HG02840 (cell line): ENCODE results near the gene KCNN4.

ENCODE experiments used
- ATAC-seq: cut with Tn5 transposase; IDR thresholded peaks from one replicate; pipeline ENCODE4 v1.9.1; 2021; ENCODE audit warnings: mild to moderate bottlenecking, moderate library complexity, moderate number of reproducible peaks; ENCODE audit not compliant: unreplicated experiment, low FRiP score

Gene KCNN4

DNA sequence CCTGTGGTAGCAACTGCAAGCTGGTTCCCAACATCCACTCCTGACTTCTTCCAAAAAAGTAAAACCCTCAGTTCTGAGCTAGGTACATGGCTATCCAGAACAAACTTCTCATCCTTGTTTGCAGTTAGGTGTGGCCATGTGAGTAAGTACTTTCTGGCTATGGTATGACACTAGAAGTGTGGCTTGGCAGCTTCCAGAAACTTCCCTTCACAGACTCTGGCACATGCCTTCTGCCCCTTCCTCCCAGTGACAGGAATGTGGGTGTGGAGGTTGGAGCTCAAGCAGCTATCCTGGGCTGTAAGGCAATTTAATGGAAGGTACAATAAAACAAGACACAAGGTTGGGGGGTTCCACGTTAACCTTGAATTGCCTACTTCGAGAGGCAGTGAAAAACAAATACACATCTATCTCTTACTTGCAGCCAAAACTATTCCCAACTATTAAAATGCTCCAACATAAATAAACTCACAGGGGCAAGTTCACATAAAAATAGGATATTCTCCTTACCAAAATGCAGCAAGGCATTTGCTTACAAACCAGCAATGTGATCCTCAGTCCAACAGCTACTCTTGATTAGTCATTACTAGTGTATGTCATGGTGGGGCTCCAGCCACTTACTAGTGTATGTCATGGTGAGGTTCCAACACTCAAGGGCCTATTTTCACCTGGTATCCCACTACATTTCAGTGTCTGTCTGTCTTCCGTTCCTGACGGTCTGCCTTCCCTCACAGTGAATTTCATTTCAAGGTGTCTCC lies 29.1 kb downstream of the KCNN4 start:
- ATAC-seq = no peak

DNA sequence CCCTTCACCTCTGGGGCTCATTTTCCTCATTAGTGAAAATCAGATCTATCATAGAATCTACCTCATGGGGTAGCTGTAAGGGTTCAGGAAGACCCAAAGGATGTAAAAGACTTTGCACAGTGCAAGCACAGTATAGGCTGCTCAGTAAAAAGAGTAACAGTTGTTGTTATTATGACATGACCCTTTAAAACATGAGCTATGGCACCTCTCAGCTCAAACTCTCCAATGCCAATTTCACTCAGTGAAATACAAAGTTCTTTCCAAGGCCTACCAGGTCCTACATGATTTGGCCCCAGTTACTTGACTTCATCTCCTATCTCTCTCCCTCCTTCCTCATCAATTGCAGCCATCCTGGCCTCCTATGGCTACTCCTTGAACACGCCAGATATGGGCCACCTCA lies 30.9 kb downstream of the KCNN4 start:
- no peak for ATAC-seq

DNA sequence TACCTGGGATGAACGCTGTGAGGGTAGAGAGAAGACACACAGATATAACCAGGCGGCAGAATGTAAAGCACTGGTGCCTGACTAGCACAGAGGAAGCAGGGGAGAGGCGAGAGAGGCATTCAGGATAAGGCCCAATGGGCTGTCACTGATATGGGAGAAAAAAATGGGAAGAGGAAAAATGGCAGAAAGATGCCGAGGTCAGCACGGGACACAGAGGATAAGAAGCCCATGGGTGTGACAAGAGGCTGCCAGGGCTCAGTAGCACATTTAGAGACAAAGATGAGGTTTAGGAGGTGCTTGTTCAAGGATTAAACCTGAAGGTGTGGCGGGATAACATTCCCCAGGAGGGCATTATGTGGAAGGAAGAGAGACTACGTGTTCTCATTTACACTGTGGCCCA lies 31.6 kb downstream of the KCNN4 start:
- ATAC-seq = no peak

DNA sequence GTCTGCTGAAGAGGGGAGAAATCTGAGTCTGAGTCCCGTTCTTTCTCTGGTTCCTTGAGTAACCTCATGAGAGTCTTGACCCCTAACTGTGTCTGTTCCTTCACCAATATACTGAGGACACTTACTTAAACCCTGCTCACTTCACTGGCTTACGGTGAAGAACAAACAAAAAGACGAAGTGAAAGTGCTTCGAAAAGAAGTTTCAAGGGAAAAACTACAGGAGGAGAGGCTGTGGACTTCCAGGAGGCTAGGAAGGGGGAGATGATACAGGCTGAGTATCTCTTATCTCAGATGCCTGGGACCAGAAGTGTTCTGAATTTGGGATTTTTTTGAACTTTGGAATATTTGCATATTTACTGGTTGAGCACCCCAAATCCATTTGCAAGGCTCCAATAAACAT lies 32.1 kb downstream of the KCNN4 start:
- ATAC-seq = no peak

DNA sequence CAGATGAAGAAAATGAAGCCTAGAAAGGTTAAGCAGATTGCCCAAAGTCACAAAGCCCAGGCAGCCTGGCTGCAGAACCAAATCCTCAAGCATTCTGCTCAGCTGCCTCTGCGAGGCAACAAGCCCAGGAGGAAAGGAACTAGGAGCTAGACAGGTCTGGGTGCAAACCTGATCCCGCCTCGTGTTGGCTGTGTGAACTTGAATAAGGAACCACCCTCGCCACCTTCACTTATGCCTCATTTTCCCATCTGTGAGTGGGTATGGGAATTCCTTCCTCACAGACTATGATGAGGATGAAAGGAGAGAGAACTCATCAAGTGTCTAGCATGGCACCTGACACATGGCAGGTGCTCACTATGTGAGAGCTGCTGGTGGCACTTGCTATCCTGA lies 32.6 kb downstream of the KCNN4 start:
- no peak for ATAC-seq

DNA sequence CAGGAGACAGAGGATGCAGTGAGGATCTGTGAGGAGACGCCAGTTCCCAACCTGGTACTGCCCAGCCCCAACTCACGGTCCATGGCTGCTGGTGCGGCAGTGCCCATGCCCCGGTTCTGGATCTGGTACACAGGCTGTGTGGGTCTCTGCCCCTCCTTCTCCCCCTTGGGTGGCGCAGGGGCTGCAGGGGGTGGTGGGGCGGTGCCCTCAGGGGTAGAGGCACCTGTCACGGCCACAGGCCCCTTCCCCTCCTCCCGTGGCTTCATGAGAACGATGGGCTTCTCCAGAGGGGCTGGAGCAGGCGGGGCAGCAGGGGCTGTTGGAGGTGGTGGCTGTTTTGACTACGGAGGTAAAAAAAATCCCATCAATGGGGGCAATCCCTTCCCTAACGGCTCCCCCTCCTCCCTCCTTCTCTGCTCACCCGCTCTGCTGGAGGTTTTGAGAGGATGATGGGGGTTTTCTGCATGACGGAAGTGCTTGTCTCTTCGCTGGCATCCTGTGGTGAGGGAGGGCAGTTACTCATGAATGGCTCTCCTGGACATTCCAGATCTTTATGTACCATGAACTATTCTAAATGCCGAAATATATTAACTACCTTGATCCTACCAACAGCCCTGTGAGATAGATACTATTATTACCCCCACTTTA lies 33.1 kb downstream of the KCNN4 start:
- ATAC-seq = no peak

DNA sequence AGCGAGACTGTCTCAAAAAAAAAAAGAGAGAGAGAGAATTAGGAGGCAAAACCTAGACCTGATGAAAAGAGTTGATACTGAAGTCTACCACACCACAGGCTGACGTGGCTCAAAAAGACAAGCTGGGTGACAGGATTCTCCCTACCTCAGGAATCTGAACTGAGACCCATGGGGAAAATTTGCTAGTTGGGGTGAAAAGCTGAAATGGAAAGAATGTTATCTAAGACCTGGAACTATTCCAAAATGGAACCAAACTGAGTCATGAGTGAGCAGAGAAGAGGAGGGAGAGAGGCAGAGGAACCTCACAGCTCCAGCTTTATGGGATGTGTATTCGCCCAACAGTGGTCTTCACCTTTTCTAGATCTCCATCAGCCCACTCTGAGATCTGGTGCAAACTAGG lies 37.7 kb downstream of the KCNN4 start:
- no peak for ATAC-seq

DNA sequence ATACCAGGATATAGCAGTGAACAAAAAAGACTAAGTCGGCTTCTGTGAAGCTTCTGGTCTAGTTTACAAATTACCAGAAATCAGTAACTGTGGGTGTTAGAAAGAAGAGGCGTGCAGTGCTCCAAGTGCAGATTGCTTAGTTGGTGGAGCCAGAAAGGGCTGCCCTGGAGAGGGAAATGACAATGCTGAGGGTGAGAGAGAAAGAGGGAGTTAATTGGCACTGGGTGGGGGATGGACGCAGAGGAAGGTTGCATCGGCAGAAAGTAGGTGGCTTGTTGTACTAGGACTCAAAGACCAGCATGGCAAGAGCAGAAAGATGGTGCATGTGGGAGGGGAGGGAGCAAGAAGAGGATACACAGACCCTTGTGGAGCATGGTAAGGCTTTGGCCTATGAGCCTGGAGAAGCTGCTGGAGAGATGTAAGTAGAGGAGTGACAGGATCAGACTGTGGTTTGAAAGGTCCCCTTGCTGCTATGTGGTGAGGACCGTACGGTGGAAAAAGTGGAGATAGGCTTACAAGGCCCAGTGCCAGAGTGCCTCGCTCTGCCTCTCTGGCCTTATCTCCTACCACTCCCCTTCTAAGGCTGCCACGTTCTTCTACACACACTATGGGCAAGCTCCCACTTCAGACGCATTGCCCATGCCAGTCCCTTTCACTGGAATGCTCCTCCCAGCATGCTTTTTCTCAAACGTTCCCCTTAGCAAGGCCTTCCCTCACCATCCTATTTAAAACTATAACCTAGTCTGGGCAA lies 39.5 kb downstream of the KCNN4 start:
- ATAC-seq = no peak

DNA sequence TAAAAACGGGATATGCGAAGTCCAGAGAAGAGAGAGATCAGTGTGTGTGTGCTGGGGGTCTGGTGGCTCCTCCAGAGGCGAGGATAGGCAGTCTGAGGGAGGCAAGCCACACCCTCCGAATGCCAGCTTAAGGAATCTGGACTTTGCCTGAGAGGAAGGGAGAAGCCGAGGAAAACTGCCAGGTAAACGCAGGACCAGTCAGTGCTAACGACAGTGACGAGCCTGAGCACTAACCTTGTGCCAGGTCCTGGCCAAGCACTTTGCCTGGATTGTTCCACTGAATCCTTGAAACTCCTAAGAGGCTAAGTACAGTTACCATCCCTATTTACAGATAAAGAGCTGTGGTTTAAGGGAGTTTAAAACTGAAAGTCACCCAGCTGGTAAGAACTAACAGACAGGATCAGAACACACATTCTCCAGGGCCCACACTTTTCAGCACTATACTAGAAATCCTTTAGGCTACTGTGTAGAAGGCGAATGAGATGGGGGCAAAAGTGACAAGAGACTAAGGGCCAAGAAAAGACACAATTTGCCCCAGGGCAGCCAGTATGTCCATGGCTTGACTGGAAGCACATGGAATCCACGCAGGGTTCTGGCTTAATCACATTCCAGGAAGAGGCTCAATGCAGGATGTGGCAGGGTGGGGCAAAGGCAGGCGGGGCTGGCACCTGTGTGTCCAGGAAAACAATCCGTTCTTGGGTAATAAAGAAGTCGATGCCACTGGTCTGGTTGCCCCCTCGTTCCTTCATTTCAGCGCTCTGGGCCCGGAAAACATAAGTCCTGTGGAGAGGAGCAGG lies 41.1 kb downstream of the KCNN4 start:
- ATAC-seq = no peak

DNA sequence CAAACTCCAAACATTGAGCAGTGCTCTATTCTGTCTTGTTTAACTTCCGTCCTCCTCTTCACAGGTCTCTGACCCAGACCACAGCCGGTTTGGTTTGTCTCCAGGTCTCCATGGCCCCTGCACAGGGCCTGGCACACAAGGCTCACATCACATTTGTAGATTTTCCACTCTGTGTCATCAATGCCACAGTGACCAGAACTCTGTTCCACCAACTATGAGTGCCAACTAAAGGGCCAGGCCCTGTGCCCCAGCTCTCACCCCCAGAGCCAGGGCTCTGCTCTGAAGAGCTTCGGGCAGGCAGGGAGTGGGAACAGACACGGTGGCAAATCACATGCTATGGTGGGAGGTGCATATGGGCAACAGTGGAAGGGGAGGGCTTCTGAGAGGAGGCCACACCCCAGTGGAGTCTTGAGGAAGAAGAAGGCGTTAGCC lies 42.0 kb downstream of the KCNN4 start:
- no peak for ATAC-seq

DNA sequence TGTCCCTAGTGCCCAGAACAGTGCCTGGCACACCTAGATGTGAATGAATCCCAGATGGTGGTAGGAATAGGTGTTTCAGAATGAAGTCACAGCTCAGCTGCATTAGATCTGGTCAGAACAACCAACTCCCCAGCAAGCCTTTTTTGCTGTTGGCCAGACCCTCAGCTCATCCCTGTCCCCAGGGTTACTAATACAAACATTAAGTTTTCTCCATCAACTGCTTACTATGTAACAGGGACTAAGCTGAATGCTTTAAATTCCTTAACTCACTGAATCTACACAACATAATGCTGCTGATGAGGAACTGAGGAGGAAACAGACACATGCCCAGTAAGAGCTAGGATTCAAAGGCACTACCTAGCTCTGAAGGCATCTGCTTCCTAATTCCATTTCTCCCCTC lies 44.8 kb downstream of the KCNN4 start:
- no peak for ATAC-seq

DNA sequence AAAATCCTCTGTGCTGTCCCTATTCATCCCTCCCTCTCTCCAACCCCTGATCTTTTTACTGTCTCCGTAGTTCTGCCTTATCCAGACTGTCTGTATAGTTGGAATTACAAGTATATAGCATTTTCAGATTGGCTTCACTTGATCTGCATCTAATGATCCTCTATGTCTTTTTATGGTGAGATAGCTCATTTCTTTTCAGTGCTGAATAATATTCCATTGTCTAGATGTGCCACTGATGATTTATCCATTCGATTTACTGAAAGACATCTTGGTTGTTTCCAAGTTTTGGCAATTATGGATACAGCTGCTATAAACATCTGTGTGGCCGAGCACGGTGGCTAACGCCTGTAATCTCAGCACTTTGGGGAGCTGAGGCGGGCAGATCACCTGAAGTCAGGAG lies 45.8 kb downstream of the KCNN4 start:
- ATAC-seq = no peak

DNA sequence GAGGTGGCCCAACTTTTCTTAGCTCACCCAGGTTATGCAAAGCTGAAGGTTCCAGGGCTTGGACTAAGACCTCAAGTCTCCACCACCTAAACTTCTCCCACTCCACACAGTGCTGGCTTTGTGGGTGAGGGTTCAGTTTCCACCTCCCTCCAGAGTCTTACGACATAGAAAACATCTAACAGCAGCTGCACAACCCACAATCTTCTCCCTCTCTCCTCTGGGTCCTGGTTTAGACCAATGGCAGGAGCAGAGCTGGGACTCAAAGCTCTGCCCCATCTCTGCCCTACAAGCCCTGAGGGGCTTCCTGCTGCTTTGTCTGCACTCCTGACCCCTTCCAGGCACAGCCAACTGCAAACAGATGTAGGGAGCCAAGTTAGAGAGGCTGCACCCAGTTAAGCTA lies 48.9 kb downstream of the KCNN4 start:
- no peak for ATAC-seq

DNA sequence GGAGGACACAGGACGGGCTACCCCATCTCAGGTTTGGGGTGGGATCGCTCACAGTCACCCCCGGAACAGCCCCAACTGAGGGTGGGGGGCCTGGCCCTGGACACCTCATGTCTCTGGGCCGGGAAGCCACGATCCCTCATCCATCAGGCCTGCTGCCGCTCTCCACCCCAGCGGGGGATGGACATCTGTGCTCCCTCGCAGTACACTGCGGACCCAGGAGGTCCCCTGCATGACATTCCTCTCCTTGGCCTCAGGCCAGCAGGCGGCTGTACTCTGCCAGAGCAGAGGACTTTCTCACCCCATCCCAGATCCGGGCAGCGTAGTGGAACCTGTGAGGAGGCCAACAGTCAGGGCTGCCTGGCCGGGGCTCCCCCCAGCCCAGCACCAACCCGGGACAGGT lies 49.4 kb downstream of the KCNN4 start:
- ATAC-seq = no peak

DNA sequence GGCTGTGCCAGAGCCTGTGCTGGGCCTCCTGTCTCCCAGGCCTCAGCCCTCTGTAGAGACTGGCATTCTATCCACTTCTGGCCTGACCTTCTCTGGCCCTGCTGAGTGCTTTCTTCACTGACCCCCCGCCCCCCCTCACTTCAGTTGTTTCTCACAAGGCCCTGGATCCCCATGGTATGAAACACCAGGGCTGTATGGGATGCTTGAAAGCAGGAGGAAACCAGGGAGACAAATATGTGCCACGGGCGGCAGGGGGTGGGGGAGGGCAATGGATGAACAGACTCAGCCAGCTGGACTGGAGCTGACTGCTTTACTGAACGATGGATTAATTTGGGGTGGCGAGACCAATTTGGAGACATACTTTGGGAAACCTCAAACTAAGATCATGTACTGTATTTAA lies 50.9 kb downstream of the KCNN4 start:
- no peak for ATAC-seq

DNA sequence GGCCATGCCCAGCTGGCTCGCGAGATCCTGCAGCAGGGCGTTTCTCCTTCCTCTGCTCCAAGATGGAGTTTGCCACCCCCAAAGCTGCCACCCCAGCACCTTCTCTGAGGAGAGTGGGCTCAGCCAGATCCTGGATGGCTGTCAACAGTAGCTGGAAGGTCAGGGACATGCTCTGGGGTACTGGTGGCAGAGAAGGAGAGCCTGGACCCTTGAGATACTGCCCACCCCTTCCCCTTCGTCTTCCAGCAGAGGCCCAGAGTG lies 53.2 kb downstream of the KCNN4 start:
- ATAC-seq = no peak

DNA sequence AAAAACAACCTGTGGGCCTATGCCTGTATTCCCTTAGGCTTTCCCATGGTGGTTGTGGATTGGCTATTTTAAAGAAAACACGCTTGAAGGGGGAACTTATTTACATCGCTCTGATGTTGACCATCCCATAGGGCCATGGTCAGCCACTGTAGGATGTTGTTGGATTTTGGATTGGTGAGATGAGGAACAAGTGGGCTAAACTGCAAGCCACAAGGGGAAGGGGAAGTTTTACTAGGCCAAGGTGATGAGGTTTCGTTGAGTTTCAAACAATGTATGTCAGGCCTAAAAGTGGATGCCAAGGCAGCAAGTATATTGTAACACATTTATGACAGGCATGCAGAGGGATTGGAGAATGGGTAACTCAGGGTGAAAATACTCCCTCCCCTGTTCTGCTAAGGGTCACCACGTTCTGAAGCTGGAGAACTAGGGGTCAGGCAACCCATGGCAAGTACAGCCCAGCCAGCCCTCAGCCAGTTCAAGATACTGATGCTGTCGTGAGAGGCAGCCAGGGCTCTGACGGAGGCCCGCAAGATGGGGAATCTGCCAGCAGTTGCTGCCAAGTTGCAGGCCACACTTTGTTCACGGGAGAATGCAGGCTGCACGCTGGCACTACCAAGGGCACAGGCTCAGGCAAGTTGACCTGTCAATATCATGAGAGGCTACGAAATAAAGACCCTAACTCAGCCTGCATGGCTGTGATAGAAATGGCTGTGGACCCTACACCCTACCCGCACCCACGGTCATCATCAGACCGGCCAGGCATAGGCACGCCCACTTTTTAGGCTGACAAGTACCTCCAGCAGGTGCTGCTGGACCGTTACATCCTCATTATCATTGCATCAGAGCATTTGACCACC lies 53.8 kb downstream of the KCNN4 start:
- no peak for ATAC-seq

DNA sequence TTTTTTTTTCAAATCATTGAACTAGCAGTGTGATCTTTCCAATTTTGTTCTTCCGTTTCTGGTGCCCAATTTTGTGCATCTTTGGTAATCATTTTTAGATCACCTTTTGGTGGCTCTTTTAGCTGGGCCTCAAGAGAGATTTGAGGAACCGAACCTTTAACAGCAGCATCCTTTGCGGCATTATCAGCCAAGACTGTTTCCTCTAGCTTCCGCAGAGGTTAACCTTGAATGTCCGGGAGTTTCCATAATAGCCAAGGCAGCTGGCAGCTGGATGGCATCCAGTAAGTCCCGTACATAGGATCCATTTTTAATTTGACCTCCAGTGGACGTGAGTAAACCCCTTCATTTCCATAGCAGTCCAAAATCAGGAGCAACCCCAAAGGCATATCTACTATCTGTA lies 55.3 kb downstream of the KCNN4 start:
- no peak for ATAC-seq

DNA sequence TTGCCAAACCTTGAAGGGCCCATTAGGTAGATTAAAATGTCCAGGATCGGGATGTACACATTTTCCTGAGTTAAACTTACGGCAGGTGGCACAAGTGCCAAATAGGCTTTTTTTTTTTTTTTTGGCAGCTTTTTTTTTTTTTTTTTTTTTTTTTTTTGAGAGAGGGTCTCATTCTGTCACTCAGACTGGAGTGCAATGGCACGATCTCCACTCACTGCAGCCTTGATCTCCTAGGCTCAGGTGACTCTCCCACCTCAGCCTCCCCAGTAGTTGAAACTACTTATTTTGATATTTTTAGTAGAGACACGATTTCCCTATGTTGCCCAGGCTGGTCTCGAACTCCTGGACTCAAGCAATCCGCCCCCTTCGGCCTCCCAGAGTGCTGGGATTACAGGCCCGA lies 55.9 kb downstream of the KCNN4 start:
- no peak for ATAC-seq

DNA sequence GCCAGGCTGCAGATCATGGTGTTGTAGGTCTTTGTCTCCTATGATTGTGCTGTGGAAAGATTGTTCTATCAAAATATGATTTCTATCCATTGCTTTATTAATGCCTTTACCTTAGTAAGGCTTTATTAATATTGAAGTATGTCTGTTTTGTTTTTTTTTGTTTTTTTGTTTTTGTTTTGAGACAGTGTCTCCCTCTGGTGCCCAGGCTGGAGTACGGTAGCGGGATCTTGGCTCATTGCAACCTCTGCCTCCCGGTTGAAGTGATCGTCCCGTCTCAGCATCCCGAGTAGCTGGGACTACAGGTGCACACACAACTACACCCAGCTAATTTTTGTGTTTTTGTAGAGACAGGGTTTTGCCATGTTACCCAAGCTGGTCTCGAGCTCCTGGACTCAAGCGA lies 57.2 kb downstream of the KCNN4 start:
- ATAC-seq = no peak
